Panc1 (cell line): Measurements from ENCODE around the gene MRPL24. TPM values are rescaled to one million over a fixed set of nuclear protein-coding genes. Genes with fewer than 3 reads are reported as not detected.

ENCODE experiments used
- ATAC-seq: fragments of 200-7000 bp; cut with Tn5 transposase; 2 replicates; pipeline ENCODE4 v1.9.1; 2020; ENCODE audit warnings: mild to moderate bottlenecking, moderate library complexity
- BruUV-seq: library from RNA; stranded (reverse); fragments of 400-500 nt; replicated peaks from 2 replicates; lab custom pipeline; 2021; lab: Mats Ljungman, UMichigan
- CTCF ChIA-PET: fragments of 300-600 bp; sonication (Branson Sonifier 250); formaldehyde crosslinking; loops from one replicate; lab custom pipeline; 2022; ENCODE audit warnings: antibody characterized with exemption; lab: Charles Lee
- POLR2A ChIA-PET: fragments of 300-600 bp; sonication (Branson Sonifier 250); formaldehyde crosslinking; loops from one replicate; lab custom pipeline; 2022; ENCODE audit warnings: antibody characterized with exemption; lab: Charles Lee
- DNase-seq: peaks from one replicate; pipeline ENCODE4 v3.0.0-alpha.2; 2010; ENCODE audit warnings: low read depth, low spot score
- H3K27ac ChIP-seq: 2 replicates; pipeline ENCODE4 v1.5.1; 2011; ENCODE audit warnings: mild to moderate bottlenecking, low read length, inconsistent platforms
- H3K27me3 ChIP-seq: fragments of 200-500 bp; sonication (Bioruptor generic); 2 replicates; pipeline ENCODE4 v1.6.0; 2014; ENCODE audit warnings: low read length, inconsistent platforms; ENCODE audit not compliant: control insufficient read depth, insufficient read depth
- H3K36me3 ChIP-seq: fragments of 200-500 bp; sonication (Bioruptor generic); 2 replicates; pipeline ENCODE4 v1.5.1; 2014; ENCODE audit warnings: inconsistent platforms, mild to moderate bottlenecking, low read length, moderate library complexity; ENCODE audit not compliant: control insufficient read depth, insufficient read depth
- H3K4me1 ChIP-seq: 2 replicates; pipeline ENCODE4 v1.5.1; 2011; ENCODE audit warnings: inconsistent platforms, mild to moderate bottlenecking, low read length, moderate library complexity; ENCODE audit not compliant: control insufficient read depth, insufficient read depth
- H3K4me3 ChIP-seq, 2 experiments: 2 replicates each; pipeline ENCODE4 v1.5.1; 2011 to 2012; ENCODE audit warnings: low read depth in 2 of 2, low read length in 2 of 2, mild to moderate bottlenecking in 2 of 2, inconsistent platforms in 1 of 2, moderate library complexity in 1 of 2
- H3K9me3 ChIP-seq: fragments of 200-500 bp; sonication (Bioruptor generic); 2 replicates; pipeline ENCODE4 v1.5.1; 2014; ENCODE audit warnings: low read depth, mild to moderate bottlenecking, inconsistent platforms, low read length, moderate library complexity; ENCODE audit not compliant: control insufficient read depth, insufficient read depth
- POLR2AphosphoS5 ChIP-seq: IDR thresholded peaks from 2 replicates; pipeline ENCODE4 v1.6.1; 2012; ENCODE audit warnings: mild to moderate bottlenecking, low read depth, low read length, moderate library complexity
- SIN3A ChIP-seq: IDR thresholded peaks from 2 replicates; pipeline ENCODE4 v1.6.1; 2012; ENCODE audit warnings: low read depth, mild to moderate bottlenecking, low read length, moderate library complexity, borderline replicate concordance; ENCODE audit not compliant: insufficient read depth
- TCF7L2 ChIP-seq: IDR thresholded peaks from 2 replicates; pipeline ENCODE4 v1.6.1; 2011; ENCODE audit warnings: mild to moderate bottlenecking, low read depth, low read length, inconsistent platforms
- in situ Hi-C: cut with HindIII; loops from 2 replicates; pipeline ENCODE4 v1.10.0; 2016; ENCODE audit warnings: low sequenced_read_pairs, low pct_unique_long_range_greater_than_20kb
- intact Hi-C: fragments of 100-400 bp; cut with micrococcal nuclease; formaldehyde crosslinking; loops from one replicate; pipeline ENCODE4 v1.10.0; 2022; ENCODE audit not compliant: unreplicated experiment
- total RNA-seq: library from RNA; stranded (reverse); gene quantifications from one replicate; pipeline ENCODE4 v1.2.1, GENCODE V29; 2021; ENCODE audit not compliant: unreplicated experiment
- TF ChIP-seq, protein P1 (sequence below), 2 experiments: IDR thresholded peaks; 2 replicates each; pipeline ENCODE4 v1.6.1; 2011 to 2012; ENCODE audit warnings: low read depth in 2 of 2, control low read depth in 1 of 2, low read length in 1 of 2, mild to moderate bottlenecking in 1 of 2, moderate library complexity in 1 of 2; ENCODE audit not compliant: insufficient read depth in 1 of 2
- TF ChIP-seq, protein P2 (sequence below): fragments of 450-650 bp; IDR thresholded peaks from 2 replicates; pipeline ENCODE4 v1.5.1; 2017; ENCODE audit warnings: mild to moderate bottlenecking

MRPL24 gene
- total RNA-seq, 1 experiment from 2014 or later, result 80.4 TPM

DNA sequence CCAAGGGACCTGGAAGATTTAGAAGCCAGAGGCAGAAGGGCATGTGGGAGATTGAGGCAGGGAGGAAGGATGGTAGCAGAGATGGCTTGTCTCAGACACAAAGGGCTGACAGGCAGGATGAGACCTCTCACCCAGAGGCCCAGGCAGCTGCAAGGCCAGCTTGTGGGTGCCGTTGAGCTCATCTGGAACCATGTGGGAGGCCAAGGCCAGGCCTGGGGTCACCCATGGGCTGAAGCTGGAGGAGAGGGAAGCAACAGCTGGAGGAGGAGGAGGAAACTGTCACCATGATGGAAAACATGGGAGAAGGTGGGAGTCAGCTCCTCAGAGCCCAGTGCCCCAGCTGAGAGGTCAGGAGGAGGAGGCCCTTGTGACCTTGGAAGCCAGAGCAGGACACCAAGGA lies 41.9 kb downstream of the MRPL24 start:
- intact Hi-C loops (loop anchor here (10.0 kb wide), 1 partner anchor 166 kb away; the partner anchor contains the start of gene NTRK1), in situ Hi-C loops (no loop called here)
- TF ChIP-seq, protein P1, sequence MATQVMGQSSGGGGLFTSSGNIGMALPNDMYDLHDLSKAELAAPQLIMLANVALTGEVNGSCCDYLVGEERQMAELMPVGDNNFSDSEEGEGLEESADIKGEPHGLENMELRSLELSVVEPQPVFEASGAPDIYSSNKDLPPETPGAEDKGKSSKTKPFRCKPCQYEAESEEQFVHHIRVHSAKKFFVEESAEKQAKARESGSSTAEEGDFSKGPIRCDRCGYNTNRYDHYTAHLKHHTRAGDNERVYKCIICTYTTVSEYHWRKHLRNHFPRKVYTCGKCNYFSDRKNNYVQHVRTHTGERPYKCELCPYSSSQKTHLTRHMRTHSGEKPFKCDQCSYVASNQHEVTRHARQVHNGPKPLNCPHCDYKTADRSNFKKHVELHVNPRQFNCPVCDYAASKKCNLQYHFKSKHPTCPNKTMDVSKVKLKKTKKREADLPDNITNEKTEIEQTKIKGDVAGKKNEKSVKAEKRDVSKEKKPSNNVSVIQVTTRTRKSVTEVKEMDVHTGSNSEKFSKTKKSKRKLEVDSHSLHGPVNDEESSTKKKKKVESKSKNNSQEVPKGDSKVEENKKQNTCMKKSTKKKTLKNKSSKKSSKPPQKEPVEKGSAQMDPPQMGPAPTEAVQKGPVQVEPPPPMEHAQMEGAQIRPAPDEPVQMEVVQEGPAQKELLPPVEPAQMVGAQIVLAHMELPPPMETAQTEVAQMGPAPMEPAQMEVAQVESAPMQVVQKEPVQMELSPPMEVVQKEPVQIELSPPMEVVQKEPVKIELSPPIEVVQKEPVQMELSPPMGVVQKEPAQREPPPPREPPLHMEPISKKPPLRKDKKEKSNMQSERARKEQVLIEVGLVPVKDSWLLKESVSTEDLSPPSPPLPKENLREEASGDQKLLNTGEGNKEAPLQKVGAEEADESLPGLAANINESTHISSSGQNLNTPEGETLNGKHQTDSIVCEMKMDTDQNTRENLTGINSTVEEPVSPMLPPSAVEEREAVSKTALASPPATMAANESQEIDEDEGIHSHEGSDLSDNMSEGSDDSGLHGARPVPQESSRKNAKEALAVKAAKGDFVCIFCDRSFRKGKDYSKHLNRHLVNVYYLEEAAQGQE (IDR thresholded peaks at IDR 0.05; ENCODE audit: insufficient read depth in 1 of 2, low read depth in 2 of 2, low read length in 1 of 2), result no peak
- peak; percentile 21; the same call in 1 of the 2 replicates for TF ChIP-seq POLR2AphosphoS5

DNA sequence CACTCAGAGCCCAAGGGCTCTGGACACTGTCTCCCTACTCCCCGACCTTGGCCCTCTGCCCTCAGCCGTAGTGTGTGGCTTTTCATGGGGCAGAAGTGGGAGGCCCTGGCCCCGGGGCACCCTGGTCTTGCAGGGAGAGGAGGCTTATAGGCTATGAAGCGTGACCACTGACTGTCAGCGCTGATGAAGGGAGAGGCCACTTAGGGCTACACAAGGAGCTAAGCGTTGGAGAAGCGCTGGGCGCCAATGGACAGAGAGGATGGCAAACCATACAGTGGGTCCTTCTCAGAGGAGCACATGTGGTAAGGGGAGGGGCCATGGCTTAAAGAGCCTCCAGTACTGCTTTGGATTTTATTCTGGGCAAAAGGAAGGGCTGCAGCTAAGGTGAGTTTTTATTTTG lies 43.4 kb downstream of the MRPL24 start:
- TF ChIP-seq SIN3A (0 out of 2 replicates have a peak, but pooled peaks have one; percentile 34), POLR2AphosphoS5 (peak; percentile 80), TCF7L2 (no peak)
- TF ChIP-seq, protein P2, sequence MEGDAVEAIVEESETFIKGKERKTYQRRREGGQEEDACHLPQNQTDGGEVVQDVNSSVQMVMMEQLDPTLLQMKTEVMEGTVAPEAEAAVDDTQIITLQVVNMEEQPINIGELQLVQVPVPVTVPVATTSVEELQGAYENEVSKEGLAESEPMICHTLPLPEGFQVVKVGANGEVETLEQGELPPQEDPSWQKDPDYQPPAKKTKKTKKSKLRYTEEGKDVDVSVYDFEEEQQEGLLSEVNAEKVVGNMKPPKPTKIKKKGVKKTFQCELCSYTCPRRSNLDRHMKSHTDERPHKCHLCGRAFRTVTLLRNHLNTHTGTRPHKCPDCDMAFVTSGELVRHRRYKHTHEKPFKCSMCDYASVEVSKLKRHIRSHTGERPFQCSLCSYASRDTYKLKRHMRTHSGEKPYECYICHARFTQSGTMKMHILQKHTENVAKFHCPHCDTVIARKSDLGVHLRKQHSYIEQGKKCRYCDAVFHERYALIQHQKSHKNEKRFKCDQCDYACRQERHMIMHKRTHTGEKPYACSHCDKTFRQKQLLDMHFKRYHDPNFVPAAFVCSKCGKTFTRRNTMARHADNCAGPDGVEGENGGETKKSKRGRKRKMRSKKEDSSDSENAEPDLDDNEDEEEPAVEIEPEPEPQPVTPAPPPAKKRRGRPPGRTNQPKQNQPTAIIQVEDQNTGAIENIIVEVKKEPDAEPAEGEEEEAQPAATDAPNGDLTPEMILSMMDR, result no peak
- TF ChIP-seq, protein P1 (IDR thresholded peaks at IDR 0.05; ENCODE audit: insufficient read depth in 1 of 2, low read depth in 2 of 2, low read length in 1 of 2), result no peak
- no TSS peak for BruUV-seq
- peaks cover 78% of the 10 kb centered on the region for H3K4me1 ChIP-seq
- intact Hi-C loops (loop anchor here (10.0 kb wide), 1 partner anchor 167 kb away; the partner anchor contains the start of gene NTRK1), in situ Hi-C loops (no loop called here)
- ChIA-PET CTCF (interaction anchor here (0.8 to 2.3 kb wide), 3 partner anchors 8 to 162 kb away, joined by 3 to 13 read pairs (median 3); no protein-coding TSS in a partner anchor), POLR2A (interaction anchor here (0.6 kb wide), 1 partner anchor 29 kb away, joined by 3 read pairs; no protein-coding TSS in a partner anchor)
- H3K27ac ChIP-seq, result peak overlapping the region; percentile 90
- no peaks in the 10 kb centered on the region for H3K36me3 ChIP-seq
- H3K4me3 ChIP-seq, result peak overlapping the region in 1 of 2 experiments; percentile 28; a peak in 2 of 4 replicates
- DNase-seq (no peak), ATAC-seq (peak; percentile 56)
- H3K9me3 ChIP-seq, result no peaks in the 10 kb centered on the region
- H3K27me3 ChIP-seq, result no peaks in the 10 kb centered on the region

More for the DNA sequence above, 41.9 kb downstream of the MRPL24 start:
- no peaks in the 10 kb centered on the region for H3K36me3 ChIP-seq
- peaks cover 77% of the 10 kb centered on the region for H3K4me1 ChIP-seq
- CTCF ChIA-PET, result interaction anchor here (0.6 to 2.3 kb wide), 2 partner anchors 10 to 37 kb away, joined by 3 to 13 read pairs; no protein-coding TSS in a partner anchor
- DNase-seq, result no peak
- H3K4me3 ChIP-seq, result no peak overlapping the region
- ATAC-seq, result no peak
- H3K27ac ChIP-seq, result peak overlapping the region; percentile 41
- no TSS peak for BruUV-seq
- H3K27me3 ChIP-seq, result no peaks in the 10 kb centered on the region
- no peaks in the 10 kb centered on the region for H3K9me3 ChIP-seq
- POLR2A ChIA-PET, result no interaction called here
